Measurements from ENCODE around the gene TRIAP1. TPM values are rescaled to one million over a fixed set of nuclear protein-coding genes. Genes with fewer than 3 reads are reported as not detected.
A peak's percentile ranks its signal among the peaks of the same experiment; 100 is the strongest.

TRIAP1 gene
- polyA plus RNA-seq (37.3 to 71.1 TPM (median 46.7 TPM) in 3 replicates), polyA minus RNA-seq (1.9 to 18.9 TPM (median 10.4 TPM) in 3 replicates)
- polyA plus RNA-seq (2011; ENCODE audit: low read depth), result 41.6 TPM
- 44.6 and 82.5 TPM in 2 replicates for polyA plus RNA-seq (2011; cell fraction: cytosol; rRNA removed)
- 16.5 and 23.3 TPM in 2 replicates for polyA plus RNA-seq (2011; cell fraction: nucleus; rRNA removed)
- 51.1 and 90.3 TPM in 2 replicates for polyA plus RNA-seq (2012; ENCODE audit: low replicate concordance)
- 24.0 TPM for polyA minus RNA-seq (2011; cell fraction: cytosol; rRNA and poly(A)+ RNA removed)
- 5.1 and 6.7 TPM in 2 replicates for polyA minus RNA-seq (2011; cell fraction: nucleus; rRNA and poly(A)+ RNA removed)

- peak within 1 kb of the TSS; percentile 81 to 100 (median 96) for H3K4me3 ChIP-seq (ENCODE audit: control insufficient read depth in 2 of 3, extremely low read depth in 1 of 3, insufficient read depth in 2 of 3, low read depth in 1 of 3, low read length in 3 of 3)
- peaks cover 17 to 19% of the 10 kb centered on the region in 2 experiments for H3K36me3 ChIP-seq (ENCODE audit: control insufficient read depth in 2 of 2, extremely low read depth in 1 of 2, insufficient read depth in 2 of 2, low read length in 2 of 2)
- H3K27me3 ChIP-seq (ENCODE audit: control insufficient read depth, extremely low read depth, insufficient read depth, low read length), result no peaks in the 10 kb centered on the region
- H3K4me1 ChIP-seq (ENCODE audit: control insufficient read depth, extremely low read depth, insufficient read depth, low read length), result peaks cover 14% of the 10 kb centered on the region
- peak within 1 kb of the TSS; percentile 99 for H2AFZ ChIP-seq (ENCODE audit: control insufficient read depth, low read length)
- H3K9me1 ChIP-seq (ENCODE audit: control insufficient read depth, extremely low read depth, insufficient read depth, low read length), result no peaks in the 10 kb centered on the region
- H3K79me2 ChIP-seq (ENCODE audit: control insufficient read depth, insufficient read depth, low read length), result peaks cover 76% of the 10 kb centered on the region
- FAIRE-seq (no peak), DNase-seq (ENCODE audit: low read depth, low spot score) (peak; percentile 23)
- H3K4me2 ChIP-seq (ENCODE audit: control insufficient read depth, extremely low read depth, insufficient read depth, low read depth, low read length), result peak within 1 kb of the TSS; percentile 97
- H3K27ac ChIP-seq (ENCODE audit: control insufficient read depth, insufficient read depth, low read length), result peak within 1 kb of the TSS; percentile 92
- no peaks in the 10 kb centered on the region for H3K9me3 ChIP-seq (ENCODE audit: control insufficient read depth, low read depth, low read length)
- H3K9ac ChIP-seq (ENCODE audit: control insufficient read depth, extremely low read depth, insufficient read depth, low read length), result peak within 1 kb of the TSS; percentile 97
- no peaks in the 10 kb centered on the region for H4K20me1 ChIP-seq (ENCODE audit: control insufficient read depth, extremely low read depth, insufficient read depth, low read length)
- TF ChIP-seq CTCF (optimal IDR thresholded peaks at IDR 0.05 in 1 of 3, IDR thresholded peaks at IDR 0.05 in 1 of 3, conservative IDR thresholded peaks at IDR 0.05 in 1 of 3; ENCODE audit: extremely low read depth in 1 of 3, insufficient read depth in 2 of 3, low read length in 3 of 3), result no peak
- TF ChIP-seq EZH2 (IDR thresholded peaks at IDR 0.05; ENCODE audit: low read length), result no peak
- dilution Hi-C loops (cut with MboI; ENCODE audit: extremely low pct_ligation_motif_present, low sequenced_read_pairs), result no loop called here
Observed at GRCh38 chr12:120445911-120446843, at the start of gene TRIAP1, which contains the start of gene GATC. Gene TRIAP1 (minus strand): TSS chr12:120446384. CDS start chr12:120446372, 12 bp downstream. Gene GATC (plus strand): TSS chr12:120446444. CDS start chr12:120446481, 37 bp downstream.

- TF ChIP-seq CTCF (optimal IDR thresholded peaks at IDR 0.05 in 1 of 3, IDR thresholded peaks at IDR 0.05 in 1 of 3, conservative IDR thresholded peaks at IDR 0.05 in 1 of 3; ENCODE audit: extremely low read depth in 1 of 3, insufficient read depth in 2 of 3, low read length in 3 of 3) (no peak), EZH2 (IDR thresholded peaks at IDR 0.05; ENCODE audit: low read length) (no peak)
- peaks cover 12% of the 10 kb centered on the region for H3K4me1 ChIP-seq (ENCODE audit: control insufficient read depth, extremely low read depth, insufficient read depth, low read length)
- peak overlapping the region; percentile 75 for H3K9ac ChIP-seq (ENCODE audit: control insufficient read depth, extremely low read depth, insufficient read depth, low read length)
- peaks cover 19% of the 10 kb centered on the region for H4K20me1 ChIP-seq (ENCODE audit: control insufficient read depth, extremely low read depth, insufficient read depth, low read length)
- FAIRE-seq (no peak), DNase-seq (ENCODE audit: low read depth, low spot score) (no peak)
- no peaks in the 10 kb centered on the region for H3K27me3 ChIP-seq (ENCODE audit: control insufficient read depth, extremely low read depth, insufficient read depth, low read length)
- H3K27ac ChIP-seq (ENCODE audit: control insufficient read depth, insufficient read depth, low read length), result peak overlapping the region; percentile 71
- peak overlapping the region; percentile 85 for H2AFZ ChIP-seq (ENCODE audit: control insufficient read depth, low read length)
- peaks cover 36% of the 10 kb centered on the region for H3K79me2 ChIP-seq (ENCODE audit: control insufficient read depth, insufficient read depth, low read length)
- H3K4me2 ChIP-seq (ENCODE audit: control insufficient read depth, extremely low read depth, insufficient read depth, low read depth, low read length), result peak overlapping the region; percentile 96
- dilution Hi-C loops (cut with MboI; ENCODE audit: extremely low pct_ligation_motif_present, low sequenced_read_pairs), result no loop called here
- H3K9me3 ChIP-seq (ENCODE audit: control insufficient read depth, low read depth, low read length), result no peaks in the 10 kb centered on the region
- H3K4me3 ChIP-seq (ENCODE audit: control insufficient read depth in 2 of 3, extremely low read depth in 1 of 3, insufficient read depth in 2 of 3, low read depth in 1 of 3, low read length in 3 of 3), result peak overlapping the region; percentile 80 to 99 (median 86)
- H3K9me1 ChIP-seq (ENCODE audit: control insufficient read depth, extremely low read depth, insufficient read depth, low read length), result no peaks in the 10 kb centered on the region
- peaks cover 8 to 16% of the 10 kb centered on the region in 2 experiments for H3K36me3 ChIP-seq (ENCODE audit: control insufficient read depth in 2 of 2, extremely low read depth in 1 of 2, insufficient read depth in 2 of 2, low read length in 2 of 2)
Observed at GRCh38 chr12:120495186-120495730, 49.1 kb upstream of the TRIAP1 start.
